GM23248 (cell line): Measurements from ENCODE around the gene COG5. TPM values are rescaled to one million over a fixed set of nuclear protein-coding genes. Genes with fewer than 3 reads are reported as not detected.

Experiments
- DNase-seq: peaks from one replicate; pipeline ENCODE4 v3.0.0-alpha.2; 2015
- H2AFZ ChIP-seq: fragments of 200-600 bp; sonication (generic); 2 replicates; pipeline ENCODE4 v1.6.1; 2016; ENCODE audit warnings: antibody characterized with exemption
- H3F3A ChIP-seq: fragments of 200-600 bp; sonication (generic); 2 replicates; pipeline ENCODE4 v1.6.1; 2016; ENCODE audit warnings: mild to moderate bottlenecking, antibody characterized with exemption, mixed run types; ENCODE audit not compliant: insufficient read depth
- H3K27ac ChIP-seq: fragments of 200-600 bp; sonication (generic); 2 replicates; pipeline ENCODE4 v1.5.1; 2016; ENCODE audit warnings: mild to moderate bottlenecking
- H3K27me3 ChIP-seq: fragments of 200-600 bp; sonication (generic); replicated peaks from 2 replicates; pipeline ENCODE4 v1.6.1; 2016; ENCODE audit warnings: mild to moderate bottlenecking; ENCODE audit not compliant: insufficient read depth
- H3K36me3 ChIP-seq: fragments of 200-600 bp; sonication (generic); 2 replicates; pipeline ENCODE4 v1.6.1; 2016; ENCODE audit warnings: low read depth, mild to moderate bottlenecking
- H3K4me1 ChIP-seq: fragments of 200-600 bp; sonication (generic); 2 replicates; pipeline ENCODE4 v1.6.1; 2016; ENCODE audit warnings: mild to moderate bottlenecking; ENCODE audit not compliant: insufficient read depth
- H3K4me2 ChIP-seq: fragments of 200-600 bp; sonication (generic); one replicate; pipeline ENCODE4 v1.6.1; 2016; ENCODE audit warnings: mild to moderate bottlenecking; ENCODE audit not compliant: unreplicated experiment
- H3K4me3 ChIP-seq: fragments of 200-600 bp; sonication (generic); 2 replicates; pipeline ENCODE4 v1.5.1; 2016; ENCODE audit warnings: mild to moderate bottlenecking
- H3K79me2 ChIP-seq: fragments of 200-600 bp; sonication (generic); 2 replicates; pipeline ENCODE4 v1.6.1; 2016; ENCODE audit warnings: mild to moderate bottlenecking; ENCODE audit not compliant: insufficient read depth
- H3K9ac ChIP-seq: fragments of 200-600 bp; sonication (generic); 2 replicates; pipeline ENCODE4 v1.6.1; 2016; ENCODE audit warnings: mild to moderate bottlenecking
- H3K9me2 ChIP-seq: fragments of 200-600 bp; sonication (generic); 2 replicates; pipeline ENCODE4 v1.6.1; 2016; ENCODE audit warnings: mixed run types, mild to moderate bottlenecking, moderate library complexity; ENCODE audit not compliant: insufficient read depth
- H3K9me3 ChIP-seq: fragments of 200-600 bp; sonication (generic); one replicate; pipeline ENCODE4 v1.6.1; 2017; ENCODE audit warnings: low read depth
- H4K20me1 ChIP-seq: fragments of 200-600 bp; sonication (generic); 2 replicates; pipeline ENCODE4 v1.6.0; 2016; ENCODE audit not compliant: insufficient read depth
- EZH2 ChIP-seq: fragments of 200-600 bp; sonication (generic); IDR thresholded peaks from 2 replicates; pipeline ENCODE4 v1.6.1; 2018; ENCODE audit warnings: antibody characterized with exemption, mild to moderate bottlenecking; ENCODE audit not compliant: insufficient read depth, poor library complexity, severe bottlenecking
- EZH2phosphoT487 ChIP-seq: fragments of 200-600 bp; sonication (generic); IDR thresholded peaks from 2 replicates; pipeline ENCODE4 v1.6.1; 2018; ENCODE audit warnings: antibody characterized with exemption, moderate library complexity, mild to moderate bottlenecking, low read depth; ENCODE audit not compliant: insufficient read depth
- WGBS, 2 experiments: methylation state at CpG; one replicate each; pipeline ENCODE4 v1.1.6; 2015 to 2017; ENCODE audit warnings: low lambda C conversion rate in 2 of 2, low coverage in 1 of 2; ENCODE audit errors: missing lambda C conversion rate in 2 of 2; 5-methylcytosine and 5-hydroxymethylcytosine counted together
- in situ Hi-C: fragments of 300-500 bp; cut with MboI; formaldehyde crosslinking; loops from 2 replicates; pipeline ENCODE4 v1.15.0; 2020
- polyA plus RNA-seq: library from polyadenylated mRNA; unstranded; fragments of >200 nt; fragmentation: Nextera tagmentation; extraction: Ambion mirVana; gene quantifications from 2 replicates; pipeline ENCODE4 v1.2.1, GENCODE V29; 2016
- total RNA-seq: library from RNA; depleted of rRNA; stranded (reverse); fragments of >200 nt; shearing (Covaris generic); gene quantifications from 2 replicates; pipeline ENCODE4 v1.2.3, GENCODE V29; 2014

The COG5 gene
- total and polyA plus RNA-seq, 2 experiments from 2014 or later: 20.7 to 26.0 TPM

GRCh38 chr7:107386548-107387102, 177.1 kb downstream of the COG5 start:
- Histone ChIP-seq H3K9me2 (no peaks in the 10 kb centered on the region), H3K4me2 (no peak overlapping the region), H3K27me3 (no peaks in the 10 kb centered on the region), H3F3A (peaks cover 8% of the 10 kb centered on the region; the same call in 1 of the 2 replicates), H3K9me3 (no peaks in the 10 kb centered on the region), H3K4me1 (peaks cover 8% of the 10 kb centered on the region; the same call in 1 of the 2 replicates), H3K4me3 (no peak overlapping the region), H3K9ac (no peak overlapping the region), H2AFZ (no peak overlapping the region), H3K36me3 (no peaks in the 10 kb centered on the region), H3K79me2 (no peaks in the 10 kb centered on the region), H3K27ac (no peak overlapping the region), H4K20me1 (no peaks in the 10 kb centered on the region)
- 69 to 74% methylated on average over 4 of the region's 4 CpGs for WGBS, 2 experiments
- in situ Hi-C loops: no loop called here
- no peak for TF ChIP-seq EZH2
- TF ChIP-seq EZH2phosphoT487: no peak
- DNase-seq: no peak

- H4K20me1 ChIP-seq: no peaks in the 10 kb centered on the region
- no peak overlapping the region for H3K9ac ChIP-seq
- H3F3A ChIP-seq: peaks cover 8% of the 10 kb centered on the region; the same call in 1 of the 2 replicates
- H3K9me2 ChIP-seq: no peaks in the 10 kb centered on the region
- no peak overlapping the region for H3K4me3 ChIP-seq
- H2AFZ ChIP-seq: no peak overlapping the region
- H3K27me3 ChIP-seq: no peaks in the 10 kb centered on the region
- no peak for TF ChIP-seq EZH2
- TF ChIP-seq EZH2phosphoT487: no peak
- no peak overlapping the region for H3K27ac ChIP-seq
- DNase-seq: no peak
- no peaks in the 10 kb centered on the region for H3K36me3 ChIP-seq
- peaks cover 8% of the 10 kb centered on the region; the same call in 1 of the 2 replicates for H3K4me1 ChIP-seq
- H3K9me3 ChIP-seq: no peaks in the 10 kb centered on the region
- in situ Hi-C loops: no loop called here
- H3K79me2 ChIP-seq: 0 out of 2 replicates have a peak, but pooled peaks cover 4% of the 10 kb centered on the region
- H3K4me2 ChIP-seq: no peak overlapping the region
- 95 to 96% methylated on average over 5 of the region's 5 CpGs for WGBS, 2 experiments
These were observed 179.7 kb downstream of the COG5 start for GRCh38 chr7:107384025-107384424.

- in situ Hi-C loops: no loop called here
- Histone ChIP-seq H3K27ac (no peak overlapping the region), H3K9me2 (no peaks in the 10 kb centered on the region), H3K4me3 (no peak overlapping the region), H3K36me3 (no peaks in the 10 kb centered on the region), H3K9me3 (no peaks in the 10 kb centered on the region), H3K27me3 (no peaks in the 10 kb centered on the region), H3K9ac (no peak overlapping the region), H2AFZ (no peak overlapping the region), H4K20me1 (no peaks in the 10 kb centered on the region), H3K4me2 (no peak overlapping the region), H3K79me2 (0 out of 2 replicates have a peak, but pooled peaks cover 4% of the 10 kb centered on the region), H3K4me1 (peaks cover 8% of the 10 kb centered on the region; the same call in 1 of the 2 replicates), H3F3A (peaks cover 8% of the 10 kb centered on the region; the same call in 1 of the 2 replicates)
- no peak for DNase-seq
- no peak for TF ChIP-seq EZH2
- 88 to 93% methylated on average over 4 of the region's 4 CpGs for WGBS, 2 experiments
These were observed 180.5 kb downstream of the COG5 start for GRCh38 chr7:107383203-107383602.

- H3K4me2 ChIP-seq: no peak overlapping the region
- 90 to 91% methylated on average over 4 of the region's 4 CpGs for WGBS, 2 experiments
These were observed 182.3 kb downstream of the COG5 start for GRCh38 chr7:107381453-107381852.

More at GRCh38 chr7:107381453-107381852, 182.3 kb downstream of the COG5 start:
- 0 out of 2 replicates have a peak, but pooled peaks cover 4% of the 10 kb centered on the region for H3K79me2 ChIP-seq
- H3K9me3 ChIP-seq: no peaks in the 10 kb centered on the region
- H3K27ac ChIP-seq: no peak overlapping the region
- TF ChIP-seq EZH2 (no peak), EZH2phosphoT487 (no peak)
- H3F3A ChIP-seq: no peaks in the 10 kb centered on the region
- H4K20me1 ChIP-seq: no peaks in the 10 kb centered on the region
- H2AFZ ChIP-seq: no peak overlapping the region
- no peak for DNase-seq
- in situ Hi-C loops: no loop called here
- H3K9me2 ChIP-seq: no peaks in the 10 kb centered on the region
- H3K4me1 ChIP-seq: no peaks in the 10 kb centered on the region
- H3K9ac ChIP-seq: no peak overlapping the region
- H3K27me3 ChIP-seq: no peaks in the 10 kb centered on the region
- H3K4me3 ChIP-seq: no peak overlapping the region
- H3K36me3 ChIP-seq: no peaks in the 10 kb centered on the region
